Raji (cell line): ENCODE data around the gene INPP5B.

Source experiments
- POLR2A ChIP-seq: IDR thresholded peaks from 2 replicates; pipeline ENCODE4 v1.6.1; 2011; ENCODE audit warnings: low read depth, low read length, control low read depth; ENCODE audit not compliant: insufficient read depth

The INPP5B gene

DNA sequence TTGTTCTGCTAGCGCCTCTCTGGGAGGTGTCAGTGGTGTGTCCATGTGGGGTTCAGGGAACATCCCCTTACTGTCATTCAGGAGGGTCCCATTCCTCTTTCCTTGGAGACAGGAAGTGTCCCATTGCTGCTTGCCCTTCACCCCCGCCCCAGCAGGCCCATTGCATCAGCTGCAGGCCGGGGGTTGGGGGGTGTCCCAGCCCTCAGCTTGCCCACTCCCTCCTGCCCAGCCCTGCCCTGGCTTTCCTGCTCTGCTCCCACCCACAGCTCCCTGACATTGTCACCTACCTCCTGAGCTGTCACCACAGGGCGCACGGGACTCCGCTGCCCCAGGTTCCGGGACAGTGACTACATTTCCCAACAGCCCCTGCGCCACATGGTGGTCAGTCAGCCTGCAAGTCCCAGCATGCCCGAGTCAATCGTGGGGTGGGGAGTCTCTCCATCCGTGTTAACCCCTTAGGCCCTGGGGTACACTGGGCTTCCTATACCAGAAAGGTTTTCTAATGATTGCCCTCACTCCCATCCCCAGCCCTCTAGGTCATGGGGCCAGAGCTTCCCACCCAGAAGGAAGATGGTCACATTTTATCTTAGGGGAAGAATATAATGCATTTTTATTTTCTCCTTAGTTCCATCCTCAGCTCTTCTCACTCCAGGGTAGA is at the start of gene INPP5B:
TSS of gene INPP5B (minus strand) at position 351 of the 658 bp plus-strand sequence. CDS start 745 bp downstream, outside the sequence.
- peak; percentile 63 for TF ChIP-seq POLR2A

DNA sequence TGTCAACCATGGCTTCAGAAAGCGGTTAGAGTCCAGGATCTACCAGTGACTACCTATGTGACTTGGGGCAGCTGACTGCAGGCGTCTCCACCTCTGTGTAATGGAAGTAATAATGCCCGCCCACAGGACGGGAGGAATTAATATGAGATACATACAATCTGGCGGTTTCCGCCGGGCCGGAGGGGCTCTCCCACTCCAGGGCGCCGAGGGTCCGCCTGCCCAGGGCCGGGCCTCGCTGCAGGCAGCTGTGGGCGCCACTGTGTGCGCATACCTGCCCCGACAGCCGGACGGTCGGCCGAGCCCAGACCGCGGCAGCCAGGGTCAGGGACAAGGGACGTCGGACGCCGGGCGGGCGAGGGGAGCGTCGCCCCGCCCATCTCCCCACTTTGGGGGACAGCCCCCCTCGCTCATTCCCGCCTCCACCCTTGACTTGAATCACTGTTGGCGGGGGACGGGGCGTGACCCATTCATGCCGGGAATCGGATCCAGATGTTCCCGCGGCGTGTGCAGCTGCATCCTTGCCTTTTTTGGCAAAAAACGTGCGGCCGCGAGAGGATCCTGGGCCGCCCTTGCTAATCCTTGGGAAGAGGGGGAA is 49.0 kb upstream of the INPP5B start:
- TF ChIP-seq POLR2A = no peak

DNA sequence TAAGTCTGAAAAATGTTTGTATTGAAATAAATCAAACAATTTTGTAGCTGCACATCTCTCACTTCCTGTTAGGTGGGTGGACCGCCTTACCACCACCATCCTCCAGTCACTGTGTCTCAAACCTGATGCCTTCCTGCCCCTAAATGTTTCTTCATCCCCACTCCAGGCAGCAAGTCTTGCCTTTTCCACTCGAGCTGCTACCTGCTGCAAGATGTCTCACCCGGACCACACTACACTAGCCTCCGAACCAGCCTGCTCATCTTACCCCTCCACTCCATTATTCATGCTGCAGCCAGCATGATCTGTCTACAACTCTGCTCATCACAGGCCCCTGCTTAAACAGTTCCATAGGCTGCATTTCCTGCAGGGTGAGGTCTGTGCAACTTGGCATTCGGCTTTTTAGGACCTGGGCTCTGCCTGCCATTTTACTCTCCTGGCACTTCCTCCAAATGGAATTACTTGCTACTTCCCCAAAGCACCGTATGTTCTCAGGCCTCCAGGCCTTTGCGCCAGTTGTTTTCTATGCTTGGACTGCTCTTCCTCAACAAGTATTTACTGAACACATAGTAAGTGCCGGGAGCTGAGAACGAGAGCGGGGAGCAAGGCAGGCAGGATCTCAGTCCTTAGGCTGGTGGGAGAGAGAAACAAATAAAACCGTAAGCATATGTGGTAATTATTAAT is 48.2 kb upstream of the INPP5B start:
- no peak for TF ChIP-seq POLR2A

DNA sequence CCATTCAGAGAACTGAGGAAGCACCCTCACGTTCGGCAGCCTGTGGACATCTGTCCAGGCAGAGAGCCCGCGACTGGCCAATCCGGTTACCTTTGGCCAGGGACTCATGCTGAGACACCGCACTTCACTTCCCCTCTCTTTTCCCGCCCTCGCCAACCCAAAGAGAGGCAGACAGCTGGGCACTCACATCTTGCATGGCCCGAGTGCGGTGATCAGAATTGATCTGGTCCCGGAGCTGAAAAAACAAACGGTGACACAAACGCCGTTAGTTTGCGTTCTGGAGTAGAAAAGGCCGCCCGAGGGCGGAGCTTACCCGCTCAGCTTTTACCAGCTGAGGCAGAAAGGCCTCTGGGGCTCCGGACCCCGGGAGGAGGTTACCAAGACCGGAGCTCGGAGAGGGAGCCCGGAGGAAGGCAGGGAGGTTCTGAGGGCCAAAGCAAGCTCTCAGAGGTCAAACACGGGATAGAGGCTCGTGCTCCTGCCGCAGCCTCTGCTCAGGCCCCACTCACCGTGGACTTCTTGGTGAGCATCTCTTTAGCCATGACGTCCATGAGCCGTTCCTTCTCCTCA is 42.6 kb upstream of the INPP5B start:
- TF ChIP-seq POLR2A = no peak

- no peak for TF ChIP-seq POLR2A
Observed at GRCh38 chr1:37987679-37988078, 40.8 kb upstream of the INPP5B start.

DNA sequence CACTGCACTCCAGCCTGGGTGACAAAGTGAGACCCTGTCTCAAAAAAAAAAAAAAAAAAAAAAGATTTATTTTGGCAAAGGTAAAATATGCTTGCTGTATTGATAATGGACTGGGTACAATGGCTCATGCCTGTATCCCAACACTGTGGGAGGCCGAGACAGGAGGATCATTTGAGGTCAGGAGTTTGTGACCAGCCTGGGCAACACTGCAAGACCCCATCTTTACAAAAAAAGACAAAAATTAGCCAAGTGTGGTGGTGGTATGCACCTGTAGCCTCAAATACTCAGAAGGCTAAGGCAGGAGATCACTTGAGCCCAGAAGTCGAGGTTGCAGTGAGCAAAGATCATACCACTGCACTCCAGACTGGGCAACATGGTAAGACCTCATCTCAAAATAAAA is 36.7 kb upstream of the INPP5B start:
- no peak for TF ChIP-seq POLR2A

GRCh38 chr1:37978541-37978940 is 31.7 kb upstream of the INPP5B start:
- TF ChIP-seq POLR2A = no peak

DNA sequence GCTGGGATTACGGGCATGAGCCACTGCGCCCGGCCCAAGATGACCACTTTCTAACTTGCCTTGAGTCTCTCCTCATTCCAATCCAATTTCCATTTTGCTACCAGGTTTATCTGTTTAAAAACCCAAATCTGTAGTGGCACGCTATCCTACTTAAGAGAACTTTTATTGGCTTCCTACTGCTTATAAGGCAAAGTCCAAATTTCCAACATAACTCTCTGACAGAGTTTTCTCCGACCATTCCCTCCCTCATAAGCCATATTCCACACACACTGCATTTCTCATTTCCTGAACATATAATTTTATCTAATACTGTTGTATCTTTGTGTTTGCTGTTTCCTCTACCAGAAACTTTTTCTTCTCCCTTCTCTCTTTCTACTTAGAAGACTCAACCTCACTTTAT is 27.7 kb upstream of the INPP5B start:
- TF ChIP-seq POLR2A = no peak

GRCh38 chr1:37965301-37965700 is 18.4 kb upstream of the INPP5B start:
- no peak for TF ChIP-seq POLR2A

- TF ChIP-seq POLR2A = no peak
Observed at GRCh38 chr1:37958690-37959089, 11.8 kb upstream of the INPP5B start.

DNA sequence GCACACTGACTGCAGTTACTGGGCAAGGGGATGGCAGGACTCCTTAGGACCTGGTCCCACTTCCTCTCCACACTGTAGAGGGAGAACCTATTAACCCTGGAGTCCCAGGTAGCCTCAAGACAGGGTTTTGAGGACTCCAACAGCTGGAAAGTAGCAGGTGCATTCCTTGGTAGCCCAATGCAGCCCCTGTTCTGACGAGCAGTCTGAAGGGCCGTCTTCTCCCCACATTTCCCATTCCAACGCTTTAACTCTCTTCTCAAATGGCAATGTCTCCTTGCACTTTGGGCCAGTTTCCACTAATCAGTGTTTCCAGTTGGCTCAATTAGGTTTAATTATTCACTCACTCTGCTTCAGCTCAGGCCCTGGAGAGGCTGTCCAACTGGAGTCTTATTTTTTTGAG is 8.8 kb upstream of the INPP5B start:
- no peak for TF ChIP-seq POLR2A

DNA sequence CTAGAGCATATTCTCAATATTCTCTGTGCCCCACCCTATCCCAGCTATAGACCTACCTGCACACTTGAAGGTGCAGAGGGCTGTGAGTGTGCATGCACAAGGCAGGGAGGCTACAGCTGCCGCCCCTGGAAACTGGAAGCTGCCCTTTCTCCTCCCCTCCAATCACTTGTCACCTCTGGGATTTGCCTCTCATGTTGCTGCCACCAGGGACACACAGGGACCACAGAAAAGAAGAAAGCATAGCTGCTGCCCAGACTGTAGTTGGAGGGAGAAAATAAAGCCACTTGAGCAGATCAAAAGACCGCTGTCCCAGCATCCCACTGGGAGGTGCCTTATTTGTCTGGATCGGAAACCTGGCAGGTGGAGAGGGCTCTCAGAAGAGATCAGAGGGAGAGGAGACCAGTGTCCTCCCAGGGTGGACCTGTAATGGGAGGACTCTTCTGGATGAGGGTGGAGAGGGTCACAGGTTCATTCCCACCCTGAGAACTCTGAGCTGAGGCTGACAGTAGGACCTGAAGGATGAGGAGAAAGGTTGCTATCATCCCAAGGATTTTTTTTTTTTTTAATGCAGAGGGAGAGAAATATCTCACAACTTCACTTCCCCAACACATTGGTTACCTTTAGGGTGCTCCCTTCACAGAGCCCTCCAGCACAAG is 7.6 kb upstream of the INPP5B start:
- no peak for TF ChIP-seq POLR2A

DNA sequence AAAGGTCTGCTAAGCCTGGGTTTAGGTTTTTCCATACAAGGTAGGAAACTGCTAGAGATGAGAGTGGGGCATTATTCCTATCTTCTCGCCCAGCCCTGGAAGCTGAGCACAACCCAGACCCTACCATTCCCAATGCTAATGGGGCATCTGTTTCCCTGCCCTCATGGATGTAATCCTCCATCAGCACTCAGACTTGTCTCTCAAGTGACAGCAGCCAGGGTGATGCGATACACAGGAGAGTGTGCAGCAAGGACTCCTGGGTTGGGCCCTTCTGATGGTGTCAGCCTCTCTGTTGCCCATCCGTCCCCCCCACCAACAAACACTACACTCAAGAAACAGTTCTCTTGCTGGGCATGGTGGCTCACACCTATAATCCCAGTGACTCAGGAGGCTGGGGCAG is 5.9 kb upstream of the INPP5B start:
- TF ChIP-seq POLR2A = no peak

GRCh38 chr1:37951783-37952624 is 5.2 kb upstream of the INPP5B start:
- TF ChIP-seq POLR2A = no peak
